GM18909 (cell line): ENCODE results near the gene LAMP5.

ENCODE experiments used
- ATAC-seq: cut with Tn5 transposase; IDR thresholded peaks from one replicate; pipeline ENCODE4 v1.9.1; 2021; ENCODE audit warnings: mild to moderate bottlenecking; ENCODE audit not compliant: unreplicated experiment, poor library complexity

The LAMP5 gene

GRCh38 chr20:9577397-9577796 is 63.0 kb downstream of the LAMP5 start:
- ATAC-seq, result no peak

- no peak for ATAC-seq
Measured at GRCh38 chr20:9578594-9578993, 64.2 kb downstream of the LAMP5 start.
